GM12878 (cell line): ENCODE results near the gene AMOTL1. TPM values are rescaled to one million over a fixed set of nuclear protein-coding genes. Genes with fewer than 3 reads are reported as not detected.

Experiments
- ATAC-seq: fragments of 200-7000 bp; cut with Tn5 transposase; 3 replicates; pipeline ENCODE4 v1.9.1; 2020; ENCODE audit warnings: mild to moderate bottlenecking, moderate library complexity
- BruUV-seq: library from RNA; stranded (reverse); fragments of 400-500 nt; replicated peaks from 2 replicates; lab custom pipeline; 2021; lab: Mats Ljungman, UMichigan
- CTCF ChIA-PET: fragments of 300-600 bp; sonication (Branson Sonifier 250); formaldehyde crosslinking; extraction: SDS; loops from one replicate; lab custom pipeline; 2021; ENCODE audit warnings: inconsistent platforms; lab: Yijun Ruan, JAX
- POLR2A ChIA-PET: fragments of 350-600 bp; formaldehyde crosslinking; extraction: SDS; loops from one replicate; lab custom pipeline; 2021; ENCODE audit warnings: inconsistent platforms; lab: Charles Lee
- RAD21 ChIA-PET: fragments of 300-600 bp; sonication (Branson Sonifier 250); formaldehyde crosslinking; loops from one replicate; lab custom pipeline; 2023; ENCODE audit warnings: antibody characterized with exemption; ENCODE audit not compliant: unreplicated experiment; lab: Charles Lee
- SMC1A ChIA-PET: fragments of 300-600 bp; sonication (Branson Sonifier 250); formaldehyde crosslinking; loops from one replicate; lab custom pipeline; 2023; ENCODE audit not compliant: unreplicated experiment, uncharacterized antibody; lab: Charles Lee
- DNase-seq: peaks from one replicate; pipeline ENCODE4 v3.0.0-alpha.2; 2011; ENCODE audit warnings: low read depth, low spot score
- FAIRE-seq: peaks from 3 replicates; lab custom pipeline; 2011; peaks lifted over from hg19 to GRCh38; lab: Jason Lieb, UNC
- H2AFZ ChIP-seq: 2 replicates; pipeline ENCODE4 v1.6.0; 2011; ENCODE audit warnings: low read depth, low read length, control low read depth; ENCODE audit not compliant: control insufficient read depth
- H3K27ac ChIP-seq: 2 replicates; pipeline ENCODE4 v1.5.1; 2011; ENCODE audit warnings: control low read depth; ENCODE audit not compliant: control insufficient read depth, insufficient read depth
- H3K27me3 ChIP-seq, 2 experiments: replicated peaks in 1 of 2; 2 replicates each; pipeline versions ENCODE4 v1.6.0 to v1.6.1; 2011; ENCODE audit warnings: low read length in 1 of 2; ENCODE audit not compliant: control insufficient read depth in 2 of 2, insufficient read depth in 2 of 2
- H3K36me3 ChIP-seq, 2 experiments: 2 replicates each; pipeline ENCODE4 v1.5.1; 2011; ENCODE audit warnings: low read length in 1 of 2; ENCODE audit not compliant: control insufficient read depth in 2 of 2, insufficient read depth in 2 of 2
- H3K4me1 ChIP-seq: 2 replicates; pipeline ENCODE4 v1.6.1; 2011; ENCODE audit warnings: mild to moderate bottlenecking, low read length, moderate library complexity, mixed read lengths; ENCODE audit not compliant: control insufficient read depth, insufficient read depth
- H3K4me2 ChIP-seq: 2 replicates; pipeline ENCODE4 v1.6.0; 2011; ENCODE audit warnings: control low read depth; ENCODE audit not compliant: control insufficient read depth, insufficient read depth
- H3K4me3 ChIP-seq: fragments of 200-600 bp; sonication (generic); 2 replicates; pipeline ENCODE4 v1.5.1; 2016
- H3K79me2 ChIP-seq: 2 replicates; pipeline ENCODE4 v1.6.0; 2011; ENCODE audit warnings: low read length; ENCODE audit not compliant: control insufficient read depth, insufficient read depth
- H3K9ac ChIP-seq: 2 replicates; pipeline ENCODE4 v1.8.0; 2011; ENCODE audit warnings: low read length, control low read depth, mixed read lengths; ENCODE audit not compliant: control insufficient read depth, insufficient read depth
- H3K9me3 ChIP-seq: replicated peaks from 3 replicates; pipeline ENCODE4 v1.5.1; 2011; ENCODE audit warnings: mild to moderate bottlenecking, low read length; ENCODE audit not compliant: control insufficient read depth, insufficient read depth
- H4K20me1 ChIP-seq: 2 replicates; pipeline ENCODE4 v1.6.0; 2011; ENCODE audit not compliant: control insufficient read depth, insufficient read depth
- HDGF ChIP-seq: fragments of 450-650 bp; IDR thresholded peaks from 2 replicates; pipeline ENCODE4 v1.6.1; 2016; ENCODE audit warnings: antibody characterized with exemption
- KLF5 ChIP-seq: fragments of 450-650 bp; IDR thresholded peaks from 2 replicates; pipeline ENCODE4 v1.6.1; 2014; ENCODE audit warnings: mild to moderate bottlenecking; ENCODE audit not compliant: partially characterized antibody
- NRF1 ChIP-seq: conservative IDR thresholded peaks from 2 replicates; pipeline ENCODE4 v1.6.1; 2011; ENCODE audit warnings: mild to moderate bottlenecking, low read depth, low read length, improper control_type of control experiment
- TARDBP ChIP-seq: IDR thresholded peaks from 2 replicates; pipeline ENCODE4 v1.6.1; 2016; ENCODE audit warnings: borderline replicate concordance
- WGBS: methylation state at CpG from one replicate; pipeline ENCODE4 v1.1.6; 2016; ENCODE audit warnings: low lambda C conversion rate; ENCODE audit not compliant: insufficient replicate concordance, insufficient coverage; ENCODE audit errors: missing lambda C conversion rate; 5-methylcytosine and 5-hydroxymethylcytosine counted together
- in situ Hi-C: fragments of 300-500 bp; cut with MboI; formaldehyde crosslinking; loops from 9 replicates; pipeline ENCODE4 v1.14.3; 2018; ENCODE audit warnings: mixed read lengths
- intact Hi-C: fragments of 100-400 bp; cut with micrococcal nuclease; formaldehyde crosslinking; loops from one replicate; pipeline ENCODE4 v1.14.2; 2022; ENCODE audit not compliant: unreplicated experiment
- polyA plus RNA-seq, 11 experiments: library from polyadenylated mRNA; depleted of rRNA in 4 of 11; unstranded in 6 of 11; stranded (reverse) in 5 of 11; fragments of >200 nt; fragmentation: Nextera tagmentation in 4 of 11; fragmentation: Illumina TruSeq in 1 of 11; extraction: Ambion mirVana in 4 of 11; extraction: Trizol in 1 of 11; gene quantifications; 1 replicate in 1 of 11; 2 replicates in 10 of 11; pipeline versions ENCODE4 v1.2.1 to v1.2.3, GENCODE V29; 2011 to 2016; ENCODE audit warnings: inconsistent platforms in 2 of 11, missing spikeins in 2 of 11, low read depth in 1 of 11
- total RNA-seq, 4 experiments: library from RNA; depleted of rRNA in 3 of 4; stranded (reverse); fragments of >200 nt in 3 of 4; fragmentation: Illumina TruSeq in 1 of 4; extraction: Trizol in 1 of 4; gene quantifications; 2 replicates each; pipeline versions ENCODE4 v1.2.1 to v1.2.3, GENCODE V29; 2013 to 2021
- TF ChIP-seq, protein P1 (sequence below), 3 experiments: IDR thresholded peaks in 2 of 3; conservative IDR thresholded peaks in 1 of 3; 2 replicates each; pipeline ENCODE4 v1.5.1; 2011; ENCODE audit warnings: low read depth in 3 of 3, low read length in 3 of 3, mild to moderate bottlenecking in 3 of 3, control low read depth in 2 of 3, moderate library complexity in 2 of 3, inconsistent platforms in 1 of 3, mixed read lengths in 1 of 3; ENCODE audit not compliant: control insufficient read depth in 2 of 3, insufficient read depth in 1 of 3; ENCODE audit errors: extremely low read depth in 1 of 3

Gene AMOTL1
- total and polyA plus RNA-seq, 10 of the 15 experiments (the other 5 are each of a cell fraction or from before 2014, with no cell fraction given): under 0.01 to 0.41 (median 0.01) TPM; not detected in 7

DNA sequence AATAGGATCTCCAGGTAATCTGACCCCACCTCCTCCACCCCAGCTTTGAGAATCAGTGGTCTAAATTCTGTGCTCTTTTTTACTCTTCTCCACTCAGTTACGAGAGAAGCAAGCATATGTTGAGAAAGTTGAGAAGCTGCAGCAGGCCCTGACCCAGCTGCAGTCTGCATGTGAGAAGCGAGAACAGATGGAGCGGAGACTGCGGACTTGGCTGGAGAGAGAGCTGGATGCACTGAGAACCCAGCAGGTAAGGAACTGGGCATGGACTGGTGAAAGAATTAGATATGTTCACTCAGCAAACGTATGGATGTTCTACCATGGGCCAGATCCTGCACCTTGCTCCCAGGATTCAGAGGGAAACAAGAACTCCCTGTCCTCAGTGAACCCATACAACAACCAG, 85.7 kb downstream of the AMOTL1 start:
- ChIA-PET RAD21 (no interaction called here), CTCF (interaction anchor here (1.0 kb wide), 1 partner anchor 44 kb away, joined by 4 read pairs; no protein-coding TSS in a partner anchor)
- Histone ChIP-seq H3K79me2 (no peaks in the 10 kb centered on the region), H3K4me3 (no peak overlapping the region), H3K4me2 (no peak overlapping the region), H3K4me1 (no peaks in the 10 kb centered on the region), H4K20me1 (no peaks in the 10 kb centered on the region)
- 51% methylated on average over 5 of the region's 5 CpGs for WGBS
- no TSS peak for BruUV-seq
- TF ChIP-seq NRF1 (no peak), TARDBP (no peak), HDGF (no peak), KLF5 (no peak)
- TF ChIP-seq, protein P1, sequence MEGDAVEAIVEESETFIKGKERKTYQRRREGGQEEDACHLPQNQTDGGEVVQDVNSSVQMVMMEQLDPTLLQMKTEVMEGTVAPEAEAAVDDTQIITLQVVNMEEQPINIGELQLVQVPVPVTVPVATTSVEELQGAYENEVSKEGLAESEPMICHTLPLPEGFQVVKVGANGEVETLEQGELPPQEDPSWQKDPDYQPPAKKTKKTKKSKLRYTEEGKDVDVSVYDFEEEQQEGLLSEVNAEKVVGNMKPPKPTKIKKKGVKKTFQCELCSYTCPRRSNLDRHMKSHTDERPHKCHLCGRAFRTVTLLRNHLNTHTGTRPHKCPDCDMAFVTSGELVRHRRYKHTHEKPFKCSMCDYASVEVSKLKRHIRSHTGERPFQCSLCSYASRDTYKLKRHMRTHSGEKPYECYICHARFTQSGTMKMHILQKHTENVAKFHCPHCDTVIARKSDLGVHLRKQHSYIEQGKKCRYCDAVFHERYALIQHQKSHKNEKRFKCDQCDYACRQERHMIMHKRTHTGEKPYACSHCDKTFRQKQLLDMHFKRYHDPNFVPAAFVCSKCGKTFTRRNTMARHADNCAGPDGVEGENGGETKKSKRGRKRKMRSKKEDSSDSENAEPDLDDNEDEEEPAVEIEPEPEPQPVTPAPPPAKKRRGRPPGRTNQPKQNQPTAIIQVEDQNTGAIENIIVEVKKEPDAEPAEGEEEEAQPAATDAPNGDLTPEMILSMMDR (IDR thresholded peaks at IDR 0.05 in 2 of 3, conservative IDR thresholded peaks at IDR 0.05 in 1 of 3; ENCODE audit: control insufficient read depth in 2 of 3, extremely low read depth in 1 of 3, insufficient read depth in 1 of 3, low read depth in 3 of 3, low read length in 3 of 3): no peak
- TF ChIP-seq, all 136 proteins: peak for 0
- Histone ChIP-seq H3K36me3 (no peaks in the 10 kb centered on the region), H3K27me3 (no peaks in the 10 kb centered on the region), H2AFZ (no peak overlapping the region), H3K9ac (no peak overlapping the region), H3K9me3 (no peaks in the 10 kb centered on the region), H3K27ac (no peak overlapping the region)
- DNase-seq: no peak
- ATAC-seq: no peak
- no peak for FAIRE-seq
- intact Hi-C loops: no loop called here
- in situ Hi-C loops: no loop called here
- ChIA-PET SMC1A (no interaction called here), POLR2A (no interaction called here)
